ENCODE measurements around the gene PITX3. TPM values are rescaled to one million over a fixed set of nuclear protein-coding genes. Genes with fewer than 3 reads are reported as not detected.

Gene PITX3
- total RNA-seq, 1 experiment from 2014 or later: 1.9 TPM

DNA sequence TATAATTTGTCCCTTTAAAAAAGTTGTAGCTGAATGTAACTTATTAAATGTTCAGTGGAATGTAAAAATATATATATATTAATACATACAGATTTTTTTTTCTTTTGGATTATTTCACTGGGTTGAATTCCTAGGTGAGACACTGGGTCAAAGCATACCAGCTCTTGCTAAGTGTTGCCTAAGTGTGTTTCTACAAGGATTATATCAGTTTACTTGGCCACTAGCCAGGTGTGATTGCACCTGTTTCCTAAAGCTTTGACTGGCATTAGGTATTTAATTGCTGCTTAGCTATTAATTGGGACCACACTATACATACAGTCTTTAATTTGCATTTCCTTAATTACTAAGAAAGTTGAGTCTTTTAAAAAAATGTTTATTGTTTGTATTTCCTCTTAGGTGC lies 20.7 kb downstream of the PITX3 start:
- BruUV-seq (replicated peaks): no TSS peak
- Histone ChIP-seq H3K9me3 (ENCODE audit: control insufficient read depth in 1 of 2, insufficient read depth in 1 of 2, low read depth in 1 of 2, low read length in 2 of 2) (no peaks in the 10 kb centered on the region), H4K20me1 (ENCODE audit: insufficient read depth) (no peaks in the 10 kb centered on the region), H3K79me2 (ENCODE audit: insufficient read depth, low read length) (no peaks in the 10 kb centered on the region), H3K4me2 (ENCODE audit: low read length) (no peak overlapping the region), H3K4me1 (ENCODE audit: control insufficient read depth in 1 of 2, insufficient read depth in 2 of 2, low read length in 2 of 2) (peaks cover 5 to 6% of the 10 kb centered on the region in 2 experiments), H3K27ac (ENCODE audit: low read depth, low read length) (no peak overlapping the region), H2AFZ (ENCODE audit: low read depth, low read length, poor library complexity, severe bottlenecking) (no peak overlapping the region), H3K27me3 (ENCODE audit: insufficient read depth, low read length) (no peaks in the 10 kb centered on the region), H3K36me3 (ENCODE audit: control insufficient read depth in 1 of 2, insufficient read depth in 2 of 2, low read length in 2 of 2) (no peaks in the 10 kb centered on the region), H3K4me3 (replicated peaks in 1 of 2; ENCODE audit: low read depth in 1 of 2, low read length in 2 of 2) (no peak overlapping the region), H3K9me2 (ENCODE audit: insufficient read depth) (no peaks in the 10 kb centered on the region), H3K9ac (ENCODE audit: low read length) (no peak overlapping the region)
- ChIA-PET RAD21 (ENCODE audit: low non-redundant PET in 1 of 2, low total read pairs in 2 of 2, uncharacterized antibody in 2 of 2, unreplicated experiment in 2 of 2) (no interaction called here), POLR2A (no interaction called here), CTCF (interaction anchor here (0.9 to 5.3 kb wide), 2 partner anchors 10 to 126 kb away, joined by 3 to 46 read pairs; no protein-coding TSS in a partner anchor)
- no peak for DNase-seq (ENCODE audit: low read depth, low spot score)
- no peak for ATAC-seq
- intact Hi-C loops (cut with micrococcal nuclease): no loop called here
- TF ChIP-seq SRF (IDR thresholded peaks at IDR 0.05; ENCODE audit: low read depth): no peak
- TF ChIP-seq JUND (IDR thresholded peaks at IDR 0.05): no peak
- no peak for TF ChIP-seq CEBPB (IDR thresholded peaks at IDR 0.05; ENCODE audit: low read depth)
- TF ChIP-seq TCF7L2 (IDR thresholded peaks at IDR 0.05; ENCODE audit: borderline replicate concordance, extremely low read depth, insufficient read depth, insufficient read length): no peak
- TF ChIP-seq ELF1 (IDR thresholded peaks at IDR 0.05; ENCODE audit: borderline replicate concordance, low read depth): no peak
- no peak for TF ChIP-seq MAX (IDR thresholded peaks at IDR 0.05)
- no peak for TF ChIP-seq POLR2A (IDR thresholded peaks at IDR 0.05; ENCODE audit: borderline replicate concordance, extremely low read depth, insufficient read depth, insufficient read length)
- TF ChIP-seq EZH2phosphoT487 (IDR thresholded peaks at IDR 0.05; ENCODE audit: borderline replicate concordance): no peak
- no peak for TF ChIP-seq RAD21 (IDR thresholded peaks at IDR 0.05; ENCODE audit: low read depth)
- no peak for TF ChIP-seq CTCF (IDR thresholded peaks at IDR 0.05 in 2 of 3, conservative IDR thresholded peaks at IDR 0.05 in 1 of 3; ENCODE audit: borderline replicate concordance in 1 of 3, insufficient read depth in 1 of 3, low read depth in 2 of 3, low read length in 2 of 3)
- no peak for TF ChIP-seq ATF3 (IDR thresholded peaks at IDR 0.05)
- no peak for TF ChIP-seq CBX3 (IDR thresholded peaks at IDR 0.05; ENCODE audit: low read depth)
- TF ChIP-seq ZFX (IDR thresholded peaks at IDR 0.05): no peak
- no peak for TF ChIP-seq EZH2 (IDR thresholded peaks at IDR 0.05)

All from HCT116 (cell line).